HuH-7.5 (cell line): ENCODE results near the gene ZFP2.

Source experiments
- DNase-seq: peaks from one replicate; pipeline ENCODE4 v3.0.0; 2011; ENCODE audit warnings: low spot score

ZFP2 gene

GRCh38 chr5:178981381-178981780, 85.7 kb downstream of the ZFP2 start:
- DNase-seq = no peak
